PC-9 (cell line): ENCODE data around the gene DRAXIN. TPM values are rescaled to one million over a fixed set of nuclear protein-coding genes. Genes with fewer than 3 reads are reported as not detected.

Source experiments
- BruUV-seq: library from RNA; stranded (reverse); fragments of 400-500 nt; replicated peaks from 2 replicates; lab custom pipeline; 2021; lab: Mats Ljungman, UMichigan
- CTCF ChIA-PET: fragments of 300-600 bp; sonication (Branson Sonifier 250); formaldehyde crosslinking; loops from one replicate; lab custom pipeline; 2022; ENCODE audit warnings: antibody characterized with exemption; lab: Charles Lee
- POLR2A ChIA-PET: fragments of 300-600 bp; sonication (Branson Sonifier 250); formaldehyde crosslinking; loops from one replicate; lab custom pipeline; 2022; ENCODE audit warnings: antibody characterized with exemption; ENCODE audit not compliant: unreplicated experiment; lab: Charles Lee
- DNase-seq, 2 experiments: peaks; one replicate each; pipeline versions ENCODE4 v3.0.0 to v3.0.0-alpha.2; 2015 to 2022; ENCODE audit warnings: mixed read lengths in 1 of 2
- H2AFZ ChIP-seq: fragments of 200-600 bp; sonication (generic); 2 replicates; pipeline ENCODE4 v1.8.1; 2017; ENCODE audit warnings: antibody characterized with exemption
- H3F3A ChIP-seq: fragments of 200-600 bp; sonication (generic); 2 replicates; pipeline ENCODE4 v1.8.1; 2017; ENCODE audit warnings: antibody characterized with exemption, mild to moderate bottlenecking, low read depth; ENCODE audit not compliant: insufficient read depth
- H3K27ac ChIP-seq: fragments of 200-600 bp; sonication (generic); 2 replicates; pipeline ENCODE4 v1.6.1; 2016; ENCODE audit warnings: mixed run types
- H3K27me3 ChIP-seq: fragments of 200-600 bp; sonication (generic); 2 replicates; pipeline ENCODE4 v1.6.1; 2016; ENCODE audit warnings: low read depth, mixed run types; ENCODE audit not compliant: insufficient read depth
- H3K36me3 ChIP-seq: fragments of 200-600 bp; sonication (generic); 2 replicates; pipeline ENCODE4 v1.6.1; 2016; ENCODE audit warnings: low read depth, mixed run types
- H3K4me1 ChIP-seq: fragments of 200-600 bp; sonication (generic); replicated peaks from 2 replicates; pipeline ENCODE4 v1.6.1; 2016; ENCODE audit warnings: mixed run types; ENCODE audit not compliant: insufficient read depth
- H3K4me2 ChIP-seq: fragments of 200-600 bp; sonication (generic); 2 replicates; pipeline ENCODE4 v1.6.1; 2017; ENCODE audit warnings: mixed run types
- H3K4me3 ChIP-seq: fragments of 200-600 bp; sonication (generic); 2 replicates; pipeline ENCODE4 v1.6.1; 2016; ENCODE audit warnings: mixed run types
- H3K79me2 ChIP-seq: fragments of 200-600 bp; sonication (generic); 2 replicates; pipeline ENCODE4 v1.6.1; 2017; ENCODE audit warnings: low read depth, mixed run types
- H3K9me2 ChIP-seq: fragments of 200-600 bp; sonication (generic); 2 replicates; pipeline ENCODE4 v1.8.1; 2017; ENCODE audit warnings: mild to moderate bottlenecking; ENCODE audit not compliant: insufficient read depth
- H3K9me3 ChIP-seq: fragments of 200-600 bp; sonication (generic); 2 replicates; pipeline ENCODE4 v1.8.1; 2016; ENCODE audit warnings: low read depth; ENCODE audit not compliant: insufficient read depth
- H4K20me1 ChIP-seq: fragments of 200-600 bp; sonication (generic); 2 replicates; pipeline ENCODE4 v1.8.1; 2017; ENCODE audit not compliant: insufficient read depth
- CTCF ChIP-seq: fragments of 200-600 bp; sonication (generic); conservative IDR thresholded peaks from 2 replicates; pipeline ENCODE4 v1.6.1; 2017; ENCODE audit warnings: mixed run types, antibody characterized with exemption, mild to moderate bottlenecking, moderate library complexity
- EZH2 ChIP-seq: fragments of 200-600 bp; sonication (generic); IDR thresholded peaks from 2 replicates; pipeline ENCODE4 v1.8.0; 2017; ENCODE audit warnings: antibody characterized with exemption, low read depth
- intact Hi-C: fragments of 100-400 bp; cut with micrococcal nuclease; formaldehyde crosslinking; loops from one replicate; pipeline ENCODE4 v1.10.0; 2022; ENCODE audit not compliant: unreplicated experiment
- total RNA-seq: library from RNA; stranded (reverse); gene quantifications from 2 replicates; pipeline ENCODE4 v1.2.3, GENCODE V29; 2021

DRAXIN gene
- total RNA-seq, 1 experiment from 2014 or later: not detected

- ChIA-PET CTCF (interaction anchor here (0.6 to 1.3 kb wide), 2 partner anchors 384 to 1174 kb away, joined by 4 to 12 read pairs; partner anchors contain the start of gene MTOR), POLR2A (no interaction called here)
- H4K20me1 ChIP-seq: no peaks in the 10 kb centered on the region
- no peak for DNase-seq
- no peak overlapping the region for H2AFZ ChIP-seq
- H3K9me3 ChIP-seq: no peaks in the 10 kb centered on the region
- no peaks in the 10 kb centered on the region for H3K36me3 ChIP-seq
- no peaks in the 10 kb centered on the region for H3K4me1 ChIP-seq
- TF ChIP-seq EZH2 (no peak), CTCF (no peak)
- H3K27me3 ChIP-seq: no peaks in the 10 kb centered on the region
- H3K4me3 ChIP-seq: no peak overlapping the region
- no peaks in the 10 kb centered on the region for H3K9me2 ChIP-seq
- no peaks in the 10 kb centered on the region for H3K79me2 ChIP-seq
- H3K27ac ChIP-seq: no peak overlapping the region
- no peak overlapping the region for H3K4me2 ChIP-seq
- intact Hi-C loops: no loop called here
- H3F3A ChIP-seq: no peaks in the 10 kb centered on the region
- no TSS peak for BruUV-seq
Observed at GRCh38 chr1:11646317-11646716, 45.2 kb upstream of the DRAXIN start.

- H2AFZ ChIP-seq: no peak overlapping the region
- TF ChIP-seq CTCF (no peak), EZH2 (no peak)
- CTCF ChIA-PET: no interaction called here
- H3K4me3 ChIP-seq: no peak overlapping the region
- no TSS peak for BruUV-seq
- H3K36me3 ChIP-seq: no peaks in the 10 kb centered on the region
- no peak overlapping the region for H3K4me2 ChIP-seq
- H4K20me1 ChIP-seq: no peaks in the 10 kb centered on the region
- DNase-seq: no peak
- H3K27ac ChIP-seq: no peak overlapping the region
- H3K27me3 ChIP-seq: no peaks in the 10 kb centered on the region
- no peaks in the 10 kb centered on the region for H3K9me3 ChIP-seq
- intact Hi-C loops: no loop called here
- no peaks in the 10 kb centered on the region for H3K4me1 ChIP-seq
- H3F3A ChIP-seq: no peaks in the 10 kb centered on the region; the same call in 1 of the 2 replicates
- POLR2A ChIA-PET: no interaction called here
- H3K79me2 ChIP-seq: no peaks in the 10 kb centered on the region
- no peaks in the 10 kb centered on the region for H3K9me2 ChIP-seq
Observed at GRCh38 chr1:11647333-11647732, 44.2 kb upstream of the DRAXIN start.

- H4K20me1 ChIP-seq: no peaks in the 10 kb centered on the region
- no peaks in the 10 kb centered on the region for H3K9me3 ChIP-seq
- no TSS peak for BruUV-seq
- peaks cover 7% of the 10 kb centered on the region; the same call in 1 of the 2 replicates for H3F3A ChIP-seq
- ChIA-PET CTCF (interaction anchor here (0.5 to 0.7 kb wide), 2 partner anchors 330 to 553 kb away, joined by 3 to 8 read pairs; no protein-coding TSS in a partner anchor), POLR2A (no interaction called here)
- no peaks in the 10 kb centered on the region for H3K36me3 ChIP-seq
- no peak overlapping the region for H3K4me3 ChIP-seq
- no peak for DNase-seq
- no peak overlapping the region for H2AFZ ChIP-seq
- no peaks in the 10 kb centered on the region for H3K9me2 ChIP-seq
- TF ChIP-seq CTCF (no peak), EZH2 (no peak)
- no peaks in the 10 kb centered on the region for H3K27me3 ChIP-seq
- no peaks in the 10 kb centered on the region for H3K79me2 ChIP-seq
- H3K27ac ChIP-seq: no peak overlapping the region
- H3K4me2 ChIP-seq: no peak overlapping the region
- no peaks in the 10 kb centered on the region; the same call in 1 of the 2 replicates for H3K4me1 ChIP-seq
- intact Hi-C loops: no loop called here
Observed at GRCh38 chr1:11648039-11648438, 43.5 kb upstream of the DRAXIN start.
